GM19239 (cell line): ENCODE measurements around the gene RXRA.

Source experiments
- DNase-seq: peaks from one replicate; pipeline ENCODE4 v3.0.0; 2011; ENCODE audit warnings: low spot score; ENCODE audit not compliant: insufficient read length
- FAIRE-seq: peaks from 2 replicates; lab custom pipeline; 2011; peaks lifted over from hg19 to GRCh38; lab: Jason Lieb, UNC

The RXRA gene

DNA sequence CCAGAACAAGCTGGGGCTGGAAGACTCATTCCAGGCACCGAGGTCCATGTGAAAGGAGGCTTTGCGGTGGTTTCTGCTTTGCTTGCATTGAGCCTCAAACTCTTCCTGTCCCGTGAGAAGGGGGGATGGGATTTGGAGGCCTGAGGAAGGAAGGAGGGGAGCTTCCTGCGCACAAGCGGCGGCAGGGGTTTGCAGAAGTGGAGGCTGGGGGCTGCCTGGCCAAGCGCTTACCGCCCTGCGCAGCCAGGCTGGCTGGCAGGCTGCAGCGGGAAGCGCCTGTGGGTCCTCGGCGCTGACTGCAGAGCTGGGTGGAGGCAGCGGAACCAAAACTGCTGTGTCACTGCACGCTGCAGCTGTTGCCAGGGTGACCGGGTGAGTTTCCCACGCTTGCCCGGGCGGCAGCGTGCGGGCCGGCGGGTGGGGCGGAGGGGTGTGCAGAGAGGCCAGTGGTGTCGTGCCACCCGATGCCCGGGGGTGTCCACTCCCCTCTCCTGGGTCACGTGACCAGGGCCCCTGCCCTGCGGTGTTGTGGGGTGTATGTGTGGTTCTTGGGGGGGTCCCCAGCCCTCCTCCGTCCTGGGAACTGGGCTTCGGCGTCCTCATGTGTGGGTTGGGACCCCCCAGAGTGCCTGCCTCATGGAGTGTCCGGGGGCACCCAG lies 81.0 kb downstream of the RXRA start:
- peak; percentile 99 for DNase-seq
- FAIRE-seq: peak; percentile 96

DNA sequence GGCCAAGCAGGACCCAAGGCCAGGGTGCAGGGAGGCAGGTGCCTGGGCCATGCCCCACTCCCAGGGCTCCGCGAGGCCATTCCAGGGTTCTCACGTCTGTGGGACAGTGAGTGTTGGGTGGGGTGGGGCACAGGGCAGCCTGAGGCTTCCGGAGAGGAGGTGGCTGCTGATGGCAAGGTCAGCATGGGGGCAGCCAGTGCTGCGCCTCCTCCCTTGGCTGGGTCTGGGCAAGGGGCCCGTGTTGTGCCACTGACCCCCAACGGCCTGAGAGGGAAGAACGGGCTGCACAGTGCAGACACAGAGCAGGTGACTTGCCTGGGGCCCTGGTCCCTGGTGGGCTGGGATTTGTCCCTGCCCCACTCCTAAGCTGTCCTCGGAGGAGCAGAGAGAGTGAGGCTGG lies 82.1 kb downstream of the RXRA start:
- DNase-seq (no peak), FAIRE-seq (no peak)

DNA sequence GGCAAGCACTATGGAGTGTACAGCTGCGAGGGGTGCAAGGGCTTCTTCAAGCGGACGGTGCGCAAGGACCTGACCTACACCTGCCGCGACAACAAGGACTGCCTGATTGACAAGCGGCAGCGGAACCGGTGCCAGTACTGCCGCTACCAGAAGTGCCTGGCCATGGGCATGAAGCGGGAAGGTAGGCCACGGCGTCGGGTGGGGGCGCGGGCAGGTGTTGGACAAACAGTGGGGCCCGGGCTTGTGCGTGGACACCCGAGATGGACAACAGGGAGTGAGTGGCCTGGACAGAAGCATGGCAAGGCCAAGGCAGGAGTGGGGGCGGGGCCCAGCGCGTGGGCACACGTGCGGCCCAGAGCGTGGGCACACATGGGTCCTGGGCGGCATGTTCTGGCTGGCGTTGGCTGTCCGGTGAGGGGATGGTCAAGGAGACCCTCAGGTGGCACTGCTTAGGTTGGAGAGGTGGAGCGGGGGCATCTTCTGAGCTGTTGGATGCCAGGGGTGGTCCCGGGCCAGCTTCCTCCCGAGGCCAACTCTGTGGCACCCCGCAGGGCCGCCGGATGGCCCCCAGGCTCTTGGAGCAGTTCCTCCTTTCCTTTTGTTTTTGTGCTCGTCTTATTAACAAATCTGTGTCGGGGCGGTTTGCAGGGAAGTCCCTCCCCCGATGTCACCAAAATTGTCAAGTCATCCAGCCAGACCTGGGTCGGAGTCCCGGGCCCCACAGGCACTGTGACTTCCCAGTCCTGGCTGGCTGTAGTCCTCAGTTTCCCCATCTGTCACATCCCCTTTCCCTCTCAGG lies 82.9 kb downstream of the RXRA start:
- DNase-seq (no peak), FAIRE-seq (no peak)

DNA sequence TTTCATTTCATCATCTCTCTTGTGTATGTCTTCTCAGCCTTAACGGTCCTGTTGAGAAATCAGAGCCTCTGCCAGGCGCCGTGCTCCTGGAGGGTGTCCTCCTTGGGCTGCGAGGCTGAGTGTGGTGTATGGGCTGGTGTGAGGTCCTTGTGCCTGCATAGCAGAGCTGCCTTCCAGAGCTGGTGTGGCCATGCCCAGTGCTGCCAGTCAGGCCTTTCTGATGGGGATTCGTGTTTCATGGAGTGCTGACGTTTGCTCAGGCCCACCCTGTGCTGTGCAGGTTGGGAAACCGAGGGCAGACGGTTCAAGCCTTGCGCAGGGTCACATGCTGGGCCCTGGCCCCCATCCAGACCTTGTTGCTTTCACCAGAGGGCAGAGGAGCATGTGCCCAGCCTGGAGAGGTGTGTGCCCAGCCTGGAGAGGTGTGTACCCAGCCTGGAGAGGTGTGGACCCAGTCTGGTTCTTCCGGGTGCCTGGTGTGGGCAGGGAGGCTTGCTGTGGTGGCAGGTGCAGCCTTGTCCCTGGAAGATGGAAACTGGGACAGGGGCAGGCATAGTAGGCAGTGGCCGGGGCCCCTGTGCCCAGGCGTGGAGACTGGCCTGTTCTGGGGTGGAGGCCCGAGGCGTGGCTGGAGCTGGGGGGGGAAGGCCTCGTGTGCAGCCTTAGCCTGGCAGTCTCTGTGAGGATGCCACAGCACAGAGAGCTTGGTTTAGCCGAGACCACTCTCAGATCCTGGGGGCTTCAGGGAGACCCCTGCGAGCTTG lies 84.0 kb downstream of the RXRA start:
- no peak for DNase-seq
- no peak for FAIRE-seq

DNA sequence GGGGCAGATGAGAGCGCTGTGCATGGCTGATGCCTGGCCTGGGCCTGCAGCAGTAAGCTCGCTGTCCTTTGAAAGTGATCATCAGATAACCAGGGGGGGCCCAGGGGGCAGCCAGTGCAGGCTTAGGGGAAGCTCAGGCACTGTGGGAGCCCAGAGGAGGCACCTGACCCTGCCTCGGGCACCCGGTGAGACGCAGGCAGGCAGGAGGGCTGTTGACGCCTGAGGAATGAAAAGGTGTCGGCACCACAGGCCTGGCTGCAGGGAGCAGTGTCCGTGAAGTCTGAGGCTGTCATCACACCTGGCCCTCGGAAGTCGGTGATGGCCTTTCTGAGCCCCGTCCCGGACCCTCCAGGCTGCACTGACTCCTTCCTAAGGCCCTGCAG lies 84.6 kb downstream of the RXRA start:
- no peak for DNase-seq
- FAIRE-seq: no peak

DNA sequence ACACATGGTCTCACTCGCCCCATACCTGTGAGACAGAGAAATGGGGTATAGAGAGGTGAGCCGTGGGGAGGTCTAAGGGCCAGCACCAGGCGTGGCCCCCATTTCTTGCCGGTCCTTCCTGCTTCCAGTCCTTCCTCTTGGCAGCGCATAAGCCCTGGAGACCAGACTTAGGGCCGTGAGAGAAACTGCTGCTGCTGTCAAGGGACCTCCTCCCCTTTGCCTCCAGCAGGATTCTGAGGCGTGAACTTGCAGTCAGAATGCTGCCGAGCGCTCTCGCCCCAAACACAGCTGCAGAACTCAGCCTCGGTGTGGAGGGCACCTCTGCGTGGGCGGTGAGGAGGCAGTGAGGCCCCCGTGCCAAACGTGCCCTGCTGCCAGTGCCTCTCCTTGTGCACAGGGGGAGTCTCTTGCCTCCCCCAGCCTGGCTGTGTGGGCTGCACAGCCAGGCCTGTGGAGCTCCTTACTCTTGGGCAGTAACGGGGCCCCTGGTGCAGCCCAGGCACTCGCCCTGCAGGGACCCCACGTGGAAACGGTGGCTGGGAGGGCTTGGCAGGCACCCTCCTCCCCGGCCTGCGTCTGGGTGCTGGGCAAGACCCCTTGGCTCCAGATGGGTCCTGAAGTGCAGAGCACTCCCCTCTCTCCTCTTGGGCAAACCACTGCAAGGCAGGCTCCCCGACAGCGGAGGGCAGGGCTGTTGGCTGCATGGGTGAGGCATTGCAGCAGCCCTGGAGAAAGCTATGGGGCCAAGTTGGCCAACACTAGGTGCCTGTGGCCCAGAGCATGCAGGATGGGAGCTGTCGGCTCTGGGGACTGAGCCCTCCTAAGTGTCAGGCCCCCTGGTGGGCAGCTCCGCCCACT lies 85.4 kb downstream of the RXRA start:
- no peak for DNase-seq
- FAIRE-seq: no peak

DNA sequence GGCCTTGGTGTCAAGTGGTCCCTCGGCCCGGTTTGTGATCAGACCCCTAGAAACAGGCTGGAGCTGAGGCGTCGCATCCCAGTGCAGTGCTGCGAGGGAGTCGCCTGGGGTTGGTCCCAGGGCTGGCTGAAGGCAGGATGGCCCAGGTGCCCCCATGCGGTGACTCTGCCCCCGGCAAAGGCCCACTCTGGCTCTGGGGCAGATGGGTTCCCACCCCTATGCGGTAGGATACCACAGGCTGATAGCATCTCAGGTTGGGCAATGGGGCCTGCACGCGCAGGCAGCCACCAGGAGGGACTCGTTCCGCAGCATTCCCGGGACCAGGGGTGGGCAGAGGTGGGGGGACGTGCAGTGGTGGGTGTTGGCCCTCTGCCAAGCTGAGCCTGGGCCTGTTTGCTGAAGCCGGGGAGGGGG lies 86.0 kb downstream of the RXRA start:
- no peak for FAIRE-seq
- DNase-seq: no peak

DNA sequence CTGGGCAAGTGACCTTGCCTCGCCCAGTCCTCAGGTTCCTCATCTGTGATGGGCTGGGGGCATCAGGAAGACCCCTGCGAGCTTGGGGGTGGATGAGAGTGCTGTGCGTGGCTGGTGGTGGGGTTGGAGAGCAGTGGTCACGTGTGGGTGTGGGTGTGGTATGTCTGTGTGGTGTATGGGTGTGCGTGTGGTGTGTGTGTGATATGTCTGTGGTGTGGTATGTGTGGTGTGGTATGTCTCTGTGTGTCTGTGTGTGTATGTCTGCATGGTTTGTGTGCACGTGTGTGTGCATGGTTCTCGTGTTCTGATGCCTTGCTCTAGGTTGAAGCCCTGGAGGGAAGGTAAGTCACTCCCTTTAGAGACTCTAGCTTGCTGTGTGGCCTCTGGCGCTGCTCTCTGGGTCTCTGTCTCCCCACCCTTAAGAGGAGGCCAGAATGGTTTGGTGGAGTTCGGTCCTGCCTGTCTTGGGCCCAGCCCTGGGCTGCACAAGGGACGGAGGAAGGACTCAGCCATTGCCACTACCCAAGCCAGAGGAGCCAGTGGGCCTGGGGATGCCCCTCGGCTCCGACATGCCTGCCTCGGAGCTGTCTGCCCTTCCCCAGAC lies 87.0 kb downstream of the RXRA start:
- FAIRE-seq (no peak), DNase-seq (no peak)

DNA sequence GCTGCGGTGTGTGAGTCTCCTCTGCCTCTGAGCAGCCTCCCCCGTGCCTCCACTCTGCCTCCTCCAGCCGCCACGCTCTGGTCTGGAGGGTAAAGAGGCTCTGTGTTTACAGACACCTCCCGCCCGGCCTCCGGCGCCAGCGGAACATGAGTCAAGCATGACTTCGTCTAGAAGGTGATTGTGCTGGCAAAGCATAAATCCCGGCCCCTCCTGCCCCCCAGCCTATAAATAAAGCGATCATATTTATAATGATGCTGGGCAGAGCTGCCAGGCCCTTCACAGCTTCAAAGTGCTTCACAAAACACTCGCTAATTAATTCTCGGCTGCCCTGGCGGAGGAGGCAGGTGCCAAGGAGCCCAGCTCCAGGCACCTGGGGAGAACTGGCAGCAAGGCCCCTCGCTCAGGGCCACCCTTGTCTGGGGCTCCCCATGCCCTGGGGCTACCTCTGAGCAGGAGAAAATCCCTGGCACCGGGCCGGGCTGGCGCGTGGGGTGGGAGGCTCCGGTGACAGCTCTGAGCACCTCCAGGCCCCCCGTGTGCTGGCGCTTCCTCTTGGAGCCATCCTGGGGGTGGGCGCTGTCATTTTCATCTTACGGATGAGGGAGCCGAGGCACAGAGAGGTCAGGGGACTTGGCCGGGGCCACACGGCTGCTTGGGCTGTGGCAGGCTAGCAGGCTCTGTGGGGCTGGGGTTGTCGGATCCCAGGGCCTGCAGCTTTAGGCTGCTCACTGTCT lies 87.8 kb downstream of the RXRA start:
- DNase-seq (no peak), FAIRE-seq (no peak)

DNA sequence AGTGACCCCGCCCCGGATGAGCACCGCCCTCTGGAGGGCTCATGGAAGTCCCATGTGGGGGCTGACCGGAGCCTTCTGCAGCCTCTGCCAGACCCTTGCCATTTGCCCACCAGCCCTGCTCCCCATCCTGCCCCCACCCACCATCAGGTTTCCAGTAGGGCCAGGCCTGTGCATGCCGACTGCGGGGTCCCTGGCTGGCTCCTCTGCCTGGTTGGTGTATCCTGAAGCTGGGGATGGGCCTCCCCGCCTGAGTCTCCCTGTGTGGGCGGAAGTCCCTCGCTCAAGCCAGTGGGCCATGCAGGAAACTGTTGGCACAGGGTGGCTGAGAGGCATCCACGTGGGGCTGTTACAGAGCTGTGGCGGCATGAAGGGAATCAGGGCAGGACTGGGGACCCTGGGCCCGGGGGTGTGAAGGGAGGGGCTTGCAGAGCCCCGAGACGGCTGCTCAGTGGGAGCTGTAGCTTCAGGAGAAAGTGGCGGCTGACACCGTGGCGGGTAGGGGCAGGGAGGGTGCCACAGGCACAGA lies 88.7 kb downstream of the RXRA start:
- DNase-seq (no peak), FAIRE-seq (no peak)

DNA sequence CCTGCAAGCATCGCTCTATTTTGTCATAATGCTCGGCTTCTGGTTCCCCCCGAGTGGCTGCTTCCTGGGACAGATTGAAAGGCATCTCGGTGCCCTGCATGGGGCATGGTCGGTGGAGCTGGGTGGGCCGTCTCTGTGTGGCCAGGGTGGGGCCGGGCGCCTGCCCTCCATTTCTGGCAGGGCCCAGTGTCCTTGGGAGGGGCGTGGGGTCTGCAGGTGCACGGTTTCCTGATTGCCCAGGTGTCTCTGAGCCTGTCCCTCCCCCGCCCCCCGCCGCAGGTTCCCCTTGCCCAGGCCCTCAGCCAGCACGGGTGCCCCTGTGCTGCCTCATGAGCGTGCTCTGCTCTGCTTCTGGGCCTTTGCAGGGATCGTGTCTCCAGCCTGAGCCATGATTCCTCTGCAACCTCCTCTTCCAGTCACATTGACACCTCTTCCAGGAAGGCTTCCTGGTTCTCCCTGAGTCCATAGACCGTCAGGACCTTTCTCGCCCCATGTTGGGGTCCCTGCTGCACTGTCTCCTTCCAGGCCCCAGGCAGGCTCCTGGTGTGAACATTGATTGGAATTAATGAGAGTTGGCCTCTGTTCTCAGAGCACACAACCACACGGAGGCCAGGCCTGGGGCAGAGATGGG lies 90.2 kb downstream of the RXRA start:
- FAIRE-seq (no peak), DNase-seq (no peak)

DNA sequence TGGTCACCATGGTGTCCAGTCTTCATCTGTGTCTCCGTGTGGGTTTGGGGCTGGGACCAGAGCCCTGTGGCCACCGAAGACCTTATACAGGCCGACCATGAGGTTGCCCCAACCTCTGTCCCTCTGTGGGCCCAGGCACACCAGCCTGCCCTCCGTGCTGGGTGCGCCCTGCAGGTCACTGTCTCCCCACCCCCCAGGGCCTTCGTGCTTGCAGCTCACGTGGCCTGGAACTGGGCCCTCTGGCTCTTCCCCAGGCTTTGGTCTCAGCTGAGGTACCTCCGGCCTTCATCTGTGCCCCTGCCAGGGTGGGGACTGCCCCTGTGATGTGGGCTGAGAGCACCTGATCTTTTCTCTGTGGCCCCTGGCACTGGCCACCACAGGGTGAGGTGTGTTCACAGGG lies 92.1 kb downstream of the RXRA start:
- FAIRE-seq (no peak), DNase-seq (no peak)

DNA sequence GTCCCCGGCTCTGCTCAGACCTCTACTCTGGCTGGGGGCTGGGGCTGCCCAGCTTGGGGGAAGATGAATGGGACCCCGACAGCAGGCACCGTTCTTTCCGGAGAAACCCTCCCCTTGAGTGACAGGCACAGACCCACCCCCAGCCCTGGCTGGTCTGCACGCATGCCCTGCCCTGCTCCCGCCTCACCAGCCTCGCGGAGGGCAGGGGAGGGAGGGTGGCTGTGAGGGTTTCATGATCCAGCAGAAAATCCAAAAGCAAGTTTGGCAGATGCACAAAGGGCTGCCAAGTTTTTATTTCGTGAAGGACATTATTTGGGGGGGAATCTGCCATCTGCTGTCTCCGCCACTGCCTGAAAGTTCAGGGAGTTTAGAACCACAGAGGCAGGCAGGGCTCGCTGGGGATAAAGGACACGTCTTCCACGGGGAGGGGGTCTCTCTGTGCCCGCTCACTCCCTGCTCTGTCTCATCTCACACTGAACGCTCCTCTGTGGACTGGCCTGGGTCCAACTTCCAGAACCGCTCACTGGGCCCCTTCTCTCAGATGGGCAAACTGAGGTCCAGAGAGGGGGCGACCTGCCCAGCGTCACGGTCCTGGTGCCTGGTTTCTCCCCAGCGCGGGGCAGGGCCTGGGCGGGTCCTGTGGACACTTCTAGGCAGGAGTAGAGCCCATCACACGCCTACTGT lies 92.9 kb downstream of the RXRA start:
- FAIRE-seq (no peak), DNase-seq (no peak)

DNA sequence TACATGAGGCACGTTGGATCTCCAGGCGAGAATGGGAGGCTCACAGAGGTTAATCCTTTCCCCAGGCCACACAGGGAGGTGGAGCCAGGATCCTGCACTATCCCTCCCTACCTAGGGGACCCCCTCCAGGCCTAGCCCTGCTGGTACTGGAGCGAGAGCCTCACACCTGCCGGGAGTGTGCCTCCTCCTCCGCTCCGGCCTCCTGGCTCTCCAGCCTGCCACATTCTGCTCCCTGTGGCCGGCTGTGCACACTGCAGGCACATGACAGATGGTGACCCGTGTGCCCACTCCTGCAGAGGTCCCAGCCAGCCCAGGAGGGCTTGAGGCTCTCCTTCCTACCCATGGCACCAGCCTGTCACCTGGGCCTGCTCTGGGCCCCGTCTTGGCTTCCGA lies 93.4 kb downstream of the RXRA start:
- FAIRE-seq (no peak), DNase-seq (no peak)

DNA sequence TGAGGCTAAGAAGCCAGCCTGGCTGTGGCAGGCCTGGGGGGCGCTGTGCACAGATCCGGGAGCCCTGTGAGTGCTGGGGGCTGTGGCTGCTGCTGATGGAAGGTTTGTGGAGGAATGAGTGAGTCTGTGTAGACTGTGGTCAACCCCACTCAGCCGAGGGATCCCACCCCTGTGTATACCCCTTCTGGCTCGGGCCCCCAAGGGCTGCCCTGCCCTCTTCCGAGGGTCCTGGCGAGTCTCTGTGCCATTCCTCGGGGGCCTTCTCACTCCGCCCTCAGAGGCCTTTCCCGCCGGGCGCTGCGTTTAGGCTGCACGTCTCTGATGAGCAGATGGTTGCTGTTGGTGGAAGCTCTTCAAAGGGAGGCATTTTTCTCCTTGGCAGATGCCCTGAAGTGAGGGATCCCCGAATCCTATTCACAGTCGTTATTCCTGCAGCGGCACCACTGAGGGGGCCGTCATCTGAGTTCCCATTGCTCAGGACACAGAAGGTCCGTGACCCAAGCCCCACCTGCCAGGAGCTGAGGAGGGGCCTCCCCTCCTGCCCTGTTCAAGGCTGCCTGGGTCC lies 94.1 kb downstream of the RXRA start:
- FAIRE-seq (no peak), DNase-seq (no peak)

DNA sequence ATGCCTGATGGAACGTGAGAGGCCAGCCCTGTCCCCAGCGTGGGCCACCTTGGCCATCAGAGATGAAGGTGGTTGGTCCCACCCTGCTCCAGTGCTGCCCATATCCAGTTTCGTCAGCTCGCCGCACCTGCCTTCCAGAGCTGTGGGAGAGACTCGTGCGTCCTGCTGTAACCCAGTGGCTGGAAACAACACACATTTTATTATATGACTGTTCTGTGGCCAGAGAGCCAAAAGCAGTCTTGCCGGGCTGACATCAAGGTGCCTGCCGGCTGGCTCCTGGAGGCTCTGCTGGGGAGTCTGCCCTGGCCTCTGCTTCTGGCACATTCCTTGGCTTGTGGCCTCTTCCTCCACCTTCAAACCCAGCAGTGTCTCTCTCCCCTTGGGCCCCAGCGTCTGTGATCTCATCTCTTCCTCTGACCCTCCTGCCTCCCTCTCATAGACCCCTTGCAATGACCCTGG lies 94.7 kb downstream of the RXRA start:
- DNase-seq: no peak
- FAIRE-seq: no peak

DNA sequence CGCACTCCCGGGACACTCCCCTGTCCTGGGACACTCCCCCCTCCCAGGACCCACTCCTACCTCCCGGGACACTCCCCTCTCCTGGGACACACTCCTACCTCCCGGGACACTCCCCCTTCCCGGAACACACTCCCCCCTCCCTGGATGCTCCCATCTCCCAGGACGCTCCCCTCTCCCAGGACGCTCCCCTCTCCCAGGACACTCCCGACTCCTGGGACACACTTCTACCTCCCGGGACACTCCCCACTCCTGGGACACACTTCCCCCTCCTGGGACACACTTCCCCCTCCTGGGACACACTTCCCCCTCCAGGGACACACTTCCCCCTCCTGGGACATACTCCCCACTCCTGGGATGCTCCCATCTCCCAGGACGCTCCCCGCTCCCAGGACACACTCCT lies 95.6 kb downstream of the RXRA start:
- FAIRE-seq: no peak
- DNase-seq: no peak
